NCI-H526 (cell line): ENCODE results near the gene HSPH1.
"Not testable (repeated sequence)": the region's sequence is repeated elsewhere in the genome, so short reads cannot be mapped to it uniquely, and the experiment has no call there.

Experiments used
- DNase-seq, 2 experiments: peaks; one replicate each; lab custom pipeline; 2025; lab: John Stamatoyannopoulos, UW

Gene HSPH1

DNA sequence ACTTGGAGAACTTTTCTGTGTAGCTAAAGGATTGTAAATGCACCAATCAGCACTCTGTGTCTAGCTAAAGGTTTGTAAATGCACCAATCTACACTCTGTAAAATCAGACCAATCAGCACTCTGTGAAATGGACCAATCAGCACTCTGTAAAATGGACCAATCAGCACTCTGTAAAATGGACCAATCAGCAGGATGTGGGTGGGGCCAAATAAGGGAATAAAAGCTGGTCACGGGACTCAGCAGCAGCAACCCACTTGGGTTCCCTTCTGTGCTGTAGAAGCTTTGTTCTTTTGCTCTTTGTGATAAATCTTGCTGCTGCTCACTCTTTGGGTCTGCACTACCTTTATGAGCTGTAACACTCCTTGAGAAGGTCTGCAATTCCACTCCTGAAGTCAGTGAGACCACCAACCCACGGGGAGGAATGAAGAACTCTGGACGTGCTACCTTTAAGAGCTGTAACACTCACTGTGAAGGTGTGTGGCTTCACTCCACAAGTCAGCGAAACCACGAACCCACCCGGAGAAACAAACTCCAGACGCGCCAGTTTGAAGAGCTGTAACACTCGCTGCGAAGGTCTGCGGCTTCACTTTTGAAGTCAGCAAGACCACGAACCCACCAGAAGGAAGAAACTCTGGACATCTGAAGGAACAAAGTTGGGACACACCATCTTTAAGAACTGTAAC lies 16.2 kb upstream of the HSPH1 start:
- DNase-seq: not testable (repeated sequence)

DNA sequence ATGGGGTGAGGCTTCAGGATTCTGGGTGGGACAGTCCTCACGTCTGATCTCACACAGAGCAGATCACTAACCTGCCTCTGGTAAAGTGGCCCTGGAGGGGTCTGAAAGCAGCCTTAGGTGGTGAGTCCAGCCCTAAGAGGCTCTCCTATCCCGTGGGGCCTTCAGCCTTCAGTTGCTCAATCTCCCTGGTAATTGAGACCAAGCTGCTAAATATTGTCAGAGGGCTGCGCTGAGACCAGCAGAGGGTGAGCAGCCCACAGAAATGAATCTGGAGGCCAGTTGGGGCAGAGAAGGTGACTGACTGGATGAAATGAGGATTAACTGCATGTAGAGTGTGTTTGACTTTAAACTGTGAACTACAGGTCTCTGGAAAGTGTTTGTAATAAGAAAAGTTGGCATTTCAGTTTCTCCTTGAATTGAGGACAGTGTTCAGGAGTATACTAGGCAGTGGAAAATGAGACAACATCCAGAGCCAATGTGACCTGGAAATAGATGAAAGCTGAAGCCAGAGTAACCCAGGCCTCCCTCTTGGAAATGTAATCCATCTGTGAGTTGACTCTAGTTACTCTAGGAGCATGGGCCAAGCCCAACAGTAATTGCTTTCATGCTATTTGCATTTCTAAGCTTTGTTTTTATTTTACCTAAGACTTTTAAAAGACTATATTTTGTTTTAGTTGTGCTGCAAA lies 14.3 kb upstream of the HSPH1 start:
- DNase-seq: no peak

DNA sequence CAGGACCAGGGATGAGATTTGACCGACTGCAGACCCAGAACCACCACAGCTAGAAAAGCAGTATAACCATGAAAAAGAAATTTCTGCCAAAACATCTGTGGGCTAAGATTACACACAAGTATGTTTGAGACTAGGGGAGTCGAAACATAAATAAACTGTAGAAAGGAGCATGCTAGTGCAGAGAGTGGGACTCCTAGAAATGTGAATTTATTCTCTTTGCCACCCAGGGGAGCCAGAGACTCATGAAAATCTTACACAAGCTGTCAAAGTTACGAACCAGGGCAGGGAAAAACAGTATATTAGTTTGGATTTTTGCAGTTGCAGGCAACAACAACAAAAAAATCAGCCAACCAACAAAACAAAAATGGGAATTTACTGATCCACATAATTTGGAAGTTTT lies 12.3 kb upstream of the HSPH1 start:
- DNase-seq: peak in 1 of 2 experiments; percentile 29

DNA sequence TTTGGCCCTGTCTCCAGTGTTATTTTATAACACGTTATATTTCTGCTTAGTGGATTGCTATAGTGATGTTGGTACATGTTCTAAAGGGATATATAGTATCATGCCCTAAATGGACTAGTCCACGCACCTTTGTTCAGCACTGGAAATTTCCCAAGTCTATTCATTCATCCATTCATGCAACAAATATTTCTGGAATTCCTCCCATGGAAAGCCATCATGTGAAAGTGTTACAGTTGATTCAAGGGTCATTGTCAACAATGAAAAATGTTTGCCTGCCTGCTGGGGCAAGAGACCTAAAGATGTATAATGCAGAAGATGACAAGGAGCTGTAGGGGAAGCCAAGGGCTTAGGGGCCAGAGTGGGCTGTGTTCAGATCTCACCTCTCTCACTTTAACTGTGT lies 10.8 kb upstream of the HSPH1 start:
- DNase-seq: no peak

DNA sequence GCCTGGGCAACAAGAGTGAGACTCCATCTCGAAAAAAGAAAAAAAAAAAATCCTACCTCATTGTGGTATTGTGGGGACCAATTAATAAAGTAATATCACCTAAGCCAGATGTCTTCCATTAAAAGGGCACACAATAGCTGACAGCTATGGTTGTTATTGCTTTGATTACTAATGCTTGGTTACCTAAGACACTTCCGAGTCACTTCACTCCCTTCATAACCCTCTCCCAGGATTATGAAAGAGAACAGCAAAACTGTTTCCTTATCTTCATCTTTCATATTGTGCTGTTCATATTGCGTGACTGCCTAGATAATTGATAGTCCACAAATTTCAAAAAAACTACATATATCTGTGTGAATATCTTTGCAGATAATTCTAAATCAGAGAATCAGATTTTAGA lies 10.3 kb upstream of the HSPH1 start:
- DNase-seq: no peak

DNA sequence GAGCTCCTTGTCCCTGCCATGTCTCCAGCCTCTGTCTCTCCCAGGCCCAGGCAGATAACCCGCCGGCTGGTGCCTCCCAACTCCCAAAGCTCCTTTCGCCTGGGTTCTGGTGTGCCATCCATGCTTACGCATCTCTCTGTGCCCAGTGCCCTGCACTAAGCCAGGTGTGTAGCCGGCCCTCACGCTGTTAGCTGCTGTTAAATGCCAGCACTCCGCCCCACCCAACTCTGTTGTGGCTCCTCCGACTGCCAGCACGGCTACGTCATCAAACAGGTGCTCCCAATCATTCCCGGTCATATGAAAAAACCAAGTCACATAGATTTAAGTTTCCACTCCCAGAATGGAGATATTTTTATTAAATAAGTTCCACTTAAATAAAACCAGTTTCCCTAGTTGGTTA lies 7.0 kb upstream of the HSPH1 start:
- DNase-seq: no peak

DNA sequence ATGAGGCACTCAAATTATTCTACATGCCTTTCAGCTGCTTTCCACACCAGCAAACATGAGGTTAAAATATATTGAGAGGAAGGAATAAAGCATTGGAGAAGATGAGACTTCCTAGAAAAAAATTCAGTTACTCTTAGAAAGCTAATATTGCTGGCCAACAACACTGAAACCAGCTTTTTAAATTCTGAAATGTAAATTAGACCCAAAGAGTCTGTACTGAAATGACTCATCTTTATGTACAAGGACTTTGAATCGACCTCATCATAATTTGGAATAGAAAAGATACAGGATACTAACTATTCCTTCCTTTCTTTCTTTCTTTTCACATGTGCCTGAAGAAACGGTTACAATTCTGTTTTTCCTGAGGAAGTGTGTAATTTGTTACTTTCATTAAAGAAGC lies 6.5 kb upstream of the HSPH1 start:
- DNase-seq: no peak

DNA sequence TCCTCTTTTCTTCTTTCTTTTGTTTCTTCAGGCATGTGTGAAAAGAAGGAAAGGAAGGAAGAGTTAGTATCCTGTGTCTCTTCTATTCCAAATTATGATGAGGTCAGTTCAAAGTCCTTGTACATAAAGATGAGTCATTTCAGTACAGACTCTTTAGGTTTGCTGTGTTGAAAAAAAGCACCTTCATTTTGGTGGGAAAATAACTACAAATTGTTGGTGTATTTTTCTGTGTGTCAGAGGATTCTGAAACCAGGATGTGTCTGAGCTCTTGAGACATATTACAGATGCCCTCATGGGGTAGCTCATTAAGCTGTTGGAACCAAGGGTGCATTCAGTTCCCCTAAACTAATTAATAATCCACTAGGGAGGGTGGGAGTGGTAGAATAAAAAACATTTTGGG lies 5.8 kb upstream of the HSPH1 start:
- DNase-seq: no peak

DNA sequence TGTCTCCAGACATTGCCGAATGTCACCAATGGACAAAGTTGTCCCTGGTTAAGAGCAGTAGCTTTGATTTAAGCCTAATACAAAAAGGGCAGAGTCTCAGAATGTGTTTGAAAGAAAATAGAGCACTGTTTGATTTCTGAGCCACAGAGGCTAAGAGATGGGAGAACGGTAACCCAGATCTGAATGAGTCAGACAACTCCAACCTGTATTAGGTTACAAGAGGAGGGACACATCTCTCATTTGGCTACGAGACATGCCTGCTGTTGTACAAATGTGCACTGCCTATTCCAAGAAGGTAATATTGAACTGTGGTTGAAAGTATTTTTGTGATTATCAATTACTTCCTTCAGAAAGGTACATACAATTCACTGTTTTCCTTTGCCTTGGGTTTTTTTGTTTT lies 4.9 kb upstream of the HSPH1 start:
- no peak for DNase-seq

DNA sequence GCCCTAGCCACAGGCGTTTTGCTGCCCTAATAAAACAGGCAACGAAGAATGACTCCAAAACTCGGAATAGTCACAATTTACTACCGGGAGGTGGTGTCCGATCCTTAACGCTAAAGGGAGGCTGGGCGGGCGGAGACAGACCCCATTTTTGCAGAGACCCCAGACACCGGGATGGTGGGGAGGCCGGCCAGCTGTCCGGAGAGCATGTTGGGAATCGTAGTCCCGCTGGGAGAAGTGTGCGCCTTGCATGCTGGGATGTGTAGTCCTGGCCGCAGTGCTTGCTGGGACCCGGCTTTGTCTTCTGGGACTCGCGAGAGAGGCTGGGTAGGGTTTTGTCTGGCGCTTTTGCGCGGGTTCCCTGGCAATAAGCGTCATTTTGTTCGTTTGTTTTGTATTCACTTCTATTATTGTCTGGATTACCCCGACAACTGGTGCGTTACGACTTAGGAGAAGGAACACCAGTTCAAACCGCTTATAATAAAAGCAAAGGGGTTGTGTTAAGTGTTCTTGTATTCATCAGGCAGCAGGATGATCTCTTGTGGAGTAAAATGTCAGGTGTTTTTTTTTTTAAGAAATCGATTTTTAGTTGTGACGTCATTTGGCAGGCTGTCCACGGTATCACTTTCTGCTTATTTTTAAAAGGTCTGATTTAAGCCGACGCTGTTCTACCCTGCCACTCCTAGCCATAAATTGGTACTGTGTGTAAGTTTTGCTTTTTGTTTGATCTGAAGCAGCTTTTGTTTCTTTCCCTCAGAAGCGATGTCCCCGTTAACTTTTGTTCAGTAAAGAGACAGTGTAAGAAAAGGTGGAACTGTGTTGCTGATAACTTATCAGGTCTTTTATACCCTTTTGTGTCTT lies 676 bp upstream of the HSPH1 start:
- DNase-seq: peak; percentile 98 to 99

DNA sequence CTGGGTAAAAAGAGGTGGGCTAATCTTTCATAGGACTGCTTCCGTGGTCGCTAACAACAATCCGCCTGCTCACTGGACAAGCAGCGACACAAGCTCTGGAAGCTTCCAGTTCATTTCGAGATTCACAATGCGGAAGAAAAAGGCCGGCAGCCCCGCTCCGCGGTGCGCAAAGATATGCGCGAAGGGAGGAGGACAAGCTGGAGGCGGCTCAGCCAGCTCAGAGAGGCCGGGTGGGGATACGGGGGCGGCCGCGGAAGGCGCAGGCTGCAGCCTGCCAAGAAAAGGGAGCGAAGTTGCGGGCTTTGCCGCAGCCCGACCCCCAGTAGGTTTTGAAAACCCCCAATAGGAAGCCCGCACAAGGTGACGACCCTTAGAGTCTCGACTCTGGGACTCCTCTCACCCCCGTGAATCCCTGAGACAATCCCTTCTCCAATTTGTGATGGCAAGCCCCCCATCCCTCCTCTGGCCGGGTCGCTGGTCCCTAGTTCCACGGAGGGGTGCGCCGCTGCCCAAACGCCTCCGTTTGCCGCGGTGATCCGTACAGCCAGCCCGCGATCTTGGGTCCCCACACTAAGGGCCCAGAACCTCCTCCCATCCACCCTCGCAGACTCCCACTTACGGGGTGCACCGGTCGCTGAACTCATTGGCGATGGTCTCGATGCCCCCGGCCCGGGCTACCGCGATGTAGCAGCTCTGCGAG lies 697 bp downstream of the HSPH1 start:
- peak; percentile 24 to 85 for DNase-seq

DNA sequence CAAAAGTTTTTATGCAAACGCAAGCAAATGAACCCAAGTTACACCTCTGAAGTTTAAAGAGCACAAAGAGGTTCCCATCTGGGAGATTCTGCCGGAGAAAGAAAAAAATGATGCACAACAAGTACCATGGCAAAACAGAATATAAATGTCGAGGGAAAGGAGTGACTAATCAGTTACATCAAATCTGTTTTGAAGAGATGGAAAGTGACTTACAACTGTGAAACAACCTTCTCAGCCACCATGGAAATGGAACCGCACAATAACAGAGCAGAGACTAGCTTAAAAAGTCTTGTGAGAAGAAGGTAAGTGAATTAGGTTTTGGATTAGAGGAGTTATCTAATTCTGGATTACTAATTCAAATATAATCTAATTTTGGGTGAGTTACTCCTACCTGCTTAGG lies 2.4 kb downstream of the HSPH1 start:
- peak in 1 of 2 experiments; percentile 15 for DNase-seq

DNA sequence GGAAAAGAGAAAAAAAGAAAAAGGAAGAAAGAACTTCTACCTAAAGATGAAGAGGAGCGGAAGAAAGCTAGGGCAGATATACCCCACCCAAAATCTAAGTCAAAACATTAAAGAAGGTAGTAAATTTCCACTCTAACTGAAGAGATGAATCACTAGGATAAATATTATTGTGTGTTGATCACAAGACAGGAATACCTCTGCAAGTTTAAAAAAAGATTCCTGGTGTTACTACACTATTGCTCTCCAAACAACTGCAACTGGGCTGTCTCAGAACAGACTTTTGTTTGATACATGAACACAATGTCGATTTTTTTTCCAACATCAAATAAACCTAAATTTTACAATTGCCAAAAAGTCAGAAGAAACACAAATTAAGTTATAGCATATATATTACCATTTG lies 6.8 kb downstream of the HSPH1 start:
- DNase-seq: no peak

DNA sequence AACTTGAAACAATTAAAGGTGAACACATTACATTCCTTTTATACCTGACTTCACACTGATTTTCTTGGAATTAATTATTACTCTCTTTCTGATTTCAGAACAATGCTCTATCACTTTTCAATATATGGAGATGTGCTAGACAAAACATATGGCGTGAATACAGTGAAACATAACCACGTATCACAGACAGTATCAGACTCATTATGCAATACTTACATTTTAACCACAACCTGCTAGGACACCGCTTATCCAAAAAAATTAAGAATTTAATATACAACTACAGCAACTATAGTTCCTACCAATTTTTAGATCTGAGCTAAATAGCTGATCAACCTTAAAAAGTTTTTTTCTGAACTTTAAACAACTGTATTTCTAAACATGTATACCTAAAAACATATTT lies 9.9 kb downstream of the HSPH1 start:
- no peak for DNase-seq

DNA sequence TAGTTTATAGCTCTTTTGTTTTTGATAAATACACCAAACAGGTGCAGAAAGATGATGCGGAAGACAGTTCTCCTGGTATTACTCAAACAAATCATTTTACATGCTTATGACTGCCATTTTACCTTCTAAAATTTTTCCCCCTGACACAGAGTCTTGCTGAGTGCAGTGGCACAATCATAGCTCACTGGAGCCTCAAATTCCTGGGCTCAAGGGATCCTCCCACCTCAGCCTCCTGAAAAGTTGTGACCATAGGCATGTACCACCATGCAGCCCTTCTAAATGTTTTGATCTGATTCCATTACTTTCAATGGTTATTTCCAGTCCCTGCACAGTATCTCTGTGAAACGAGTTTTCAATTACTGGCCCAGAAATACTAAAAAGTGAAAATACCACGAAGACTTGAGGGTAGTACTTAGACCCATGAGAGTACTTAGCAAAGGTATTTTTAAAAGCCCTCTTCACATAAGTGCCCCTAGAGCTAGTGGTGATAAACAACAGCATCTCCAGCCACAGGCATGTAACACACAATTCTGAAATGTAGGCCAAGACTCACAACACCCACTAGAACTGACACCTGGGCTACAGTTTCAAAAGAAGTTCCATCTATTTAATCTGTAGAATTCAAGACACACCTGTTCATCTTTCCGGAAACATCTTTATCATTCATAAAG lies 11.3 kb downstream of the HSPH1 start:
- no peak for DNase-seq

DNA sequence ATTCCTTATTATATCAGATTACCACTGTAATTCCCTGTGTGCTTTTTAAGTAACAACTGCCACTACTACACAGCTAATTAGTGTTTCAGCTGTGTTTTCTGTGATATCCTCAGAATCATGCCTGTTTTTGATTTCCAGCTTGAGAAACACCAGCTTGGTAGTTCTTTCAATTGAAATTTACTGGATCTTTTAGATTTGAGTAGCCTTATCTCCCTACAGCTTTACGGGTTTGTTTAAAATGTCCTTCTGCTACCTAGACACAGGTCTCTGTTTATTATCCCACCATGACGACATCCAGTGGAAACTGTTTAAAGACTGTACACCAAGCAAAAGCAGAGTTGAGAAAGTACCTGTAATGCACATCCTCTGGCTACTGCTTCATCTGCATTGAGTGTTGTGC lies 12.1 kb downstream of the HSPH1 start:
- DNase-seq: no peak

DNA sequence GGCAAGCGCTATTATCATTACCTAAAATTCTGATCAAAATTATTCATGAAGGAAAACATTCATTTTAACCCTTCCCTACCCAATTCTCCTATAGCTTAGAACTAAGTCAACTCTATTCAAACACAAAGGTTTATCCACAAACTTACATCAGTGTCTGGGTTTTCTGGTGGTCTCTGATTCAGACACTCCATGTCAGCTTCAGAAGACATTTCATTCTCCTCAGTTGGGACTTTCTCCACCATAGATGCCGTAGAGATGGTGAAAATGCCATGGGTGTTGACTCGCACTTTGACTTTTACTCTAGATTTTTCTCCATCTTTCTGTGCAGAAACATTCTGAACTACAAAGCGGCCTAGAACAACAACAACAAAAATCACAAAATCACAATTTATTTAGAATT lies 16.3 kb downstream of the HSPH1 start:
- no peak for DNase-seq

DNA sequence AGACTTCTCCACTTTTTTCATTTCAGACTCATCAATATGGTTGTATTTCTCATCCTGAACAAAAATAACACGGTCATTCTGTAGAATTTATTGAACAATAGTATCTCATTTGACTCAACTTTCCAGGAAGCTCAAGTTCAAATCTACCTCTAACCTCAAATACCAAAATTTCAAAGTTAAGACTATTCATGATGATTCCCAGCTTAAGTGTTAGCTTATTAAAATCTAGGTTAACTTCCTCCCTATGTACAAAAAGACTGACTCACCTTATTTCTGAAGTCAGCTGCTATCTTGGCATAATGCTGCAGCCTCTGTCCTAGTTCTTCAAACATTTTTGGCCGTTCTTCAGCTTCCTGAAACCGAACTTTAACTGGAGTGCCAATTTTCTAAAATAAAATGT lies 23.2 kb downstream of the HSPH1 start:
- no peak for DNase-seq

DNA sequence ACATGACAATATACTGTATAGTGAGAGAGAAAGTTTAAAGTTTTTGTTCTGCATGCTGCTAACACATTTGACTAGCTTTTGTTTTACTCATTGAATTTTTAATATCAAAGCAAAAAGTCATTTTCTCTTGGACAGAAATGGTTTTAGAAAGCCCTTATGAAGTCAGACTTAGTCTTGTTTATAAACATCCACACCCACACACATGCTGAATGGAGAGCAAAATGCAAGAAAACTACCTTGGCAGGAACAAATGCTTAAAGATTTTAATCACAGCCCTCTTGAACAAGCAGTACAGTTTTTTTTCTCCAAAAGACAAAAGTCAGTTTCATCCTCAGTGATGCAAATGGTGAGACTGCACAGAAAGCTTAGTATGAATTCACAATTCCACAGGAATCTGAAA lies 25.0 kb downstream of the HSPH1 start:
- no peak for DNase-seq

DNA sequence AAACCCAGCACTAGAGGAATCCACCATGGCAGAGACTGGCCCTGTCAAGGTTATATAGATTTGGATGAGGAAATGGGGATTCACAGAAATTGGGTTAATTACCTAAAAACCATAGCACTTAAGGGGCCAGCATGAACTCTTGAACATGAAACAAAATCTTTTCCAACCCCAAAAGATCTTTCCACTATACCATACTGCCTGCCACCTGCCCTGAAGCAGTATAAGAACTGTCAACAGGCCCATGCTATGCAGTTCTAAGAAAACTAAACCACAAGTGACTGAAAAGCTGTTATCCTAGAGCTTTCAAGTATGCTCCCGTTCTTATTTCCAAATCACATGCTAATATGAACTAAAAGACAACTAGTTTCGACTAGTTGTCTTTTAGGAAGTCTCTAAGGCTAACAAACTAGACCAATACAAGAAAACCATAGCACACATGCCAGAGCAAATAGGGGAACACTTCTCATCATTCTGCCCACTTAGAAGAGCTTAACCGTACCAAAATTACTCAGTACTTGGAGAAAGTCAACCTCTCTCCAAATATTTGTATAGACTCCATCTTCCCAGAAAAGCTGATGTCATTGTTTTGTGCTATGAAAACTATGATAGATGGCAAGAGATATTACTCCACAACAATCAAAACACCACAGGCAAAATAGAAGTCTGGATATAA lies 27.5 kb downstream of the HSPH1 start:
- DNase-seq: no peak

DNA sequence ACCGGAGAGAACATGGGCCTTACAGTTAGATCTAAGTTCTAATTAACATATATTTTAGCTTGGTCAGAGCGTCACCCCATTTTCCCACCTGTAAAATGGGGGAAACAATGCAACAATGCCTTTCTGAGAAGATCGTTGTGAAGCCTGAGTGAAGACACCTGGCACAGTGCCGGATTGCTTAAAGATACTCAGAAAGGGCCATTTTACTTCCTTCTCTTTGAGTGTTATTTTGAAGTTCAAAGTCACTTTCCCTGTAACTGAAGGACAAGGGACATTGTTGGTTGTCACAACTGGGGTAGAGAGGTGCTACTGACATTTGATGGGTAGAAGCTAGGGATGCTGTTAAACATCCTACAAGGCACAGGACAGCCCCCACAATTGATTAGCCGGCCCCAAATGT lies 28.1 kb downstream of the HSPH1 start:
- DNase-seq: no peak
